ENCODE measurements around the gene ADAM33. TPM values are rescaled to one million over a fixed set of nuclear protein-coding genes. Genes with fewer than 3 reads are reported as not detected.

The ADAM33 gene
- total and polyA plus RNA-seq, 2 of the 13 experiments (the other 11 are each of a cell fraction or from before 2014, with no cell fraction given): not detected

DNA sequence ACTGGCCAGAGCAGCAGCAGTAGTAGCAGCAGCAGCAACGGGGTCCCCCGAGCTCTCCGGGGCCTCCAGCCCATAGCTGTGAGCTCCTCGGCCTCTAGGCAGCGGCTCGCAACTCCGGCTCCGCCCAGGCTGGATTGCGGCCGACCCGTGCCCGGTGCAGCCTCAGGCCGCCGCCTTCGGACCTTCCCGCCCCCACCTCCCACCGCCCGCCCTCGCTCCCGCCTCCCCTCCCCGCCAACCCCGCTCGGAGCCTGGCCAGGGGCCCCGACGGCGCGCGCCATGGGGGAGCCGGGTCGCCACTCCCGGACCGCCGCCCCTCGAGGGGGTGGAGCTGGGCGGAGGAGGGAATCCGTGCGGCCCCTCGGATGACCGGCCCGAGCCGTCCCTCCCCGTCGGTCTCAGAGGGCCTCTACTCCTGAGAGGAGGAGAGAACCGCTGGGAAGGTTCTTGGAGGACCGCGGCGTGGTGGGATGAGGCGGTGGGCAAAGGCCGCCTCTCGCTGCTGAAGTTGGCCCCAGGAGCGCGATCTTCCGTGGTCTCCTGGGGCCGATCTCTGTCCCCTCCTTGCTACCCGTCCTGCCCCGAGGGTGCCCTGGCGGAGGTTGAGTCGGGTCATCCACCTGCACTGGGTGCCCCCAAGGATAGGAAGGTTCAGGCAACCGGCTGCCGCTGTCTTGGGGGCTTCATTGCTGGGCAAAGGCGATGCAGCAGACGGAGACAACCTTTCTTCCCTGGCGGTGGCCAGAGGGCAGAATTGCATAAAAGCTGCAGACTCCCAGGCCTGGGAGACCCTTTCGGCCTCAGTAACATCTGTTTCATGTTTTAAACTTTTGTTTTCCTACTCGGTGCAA is at the start of gene ADAM33 (continued):
- TF ChIP-seq ZNF333 (CRISPR knock-in tag; IDR thresholded peaks at IDR 0.05; ENCODE audit: borderline replicate concordance) (no peak), BCL3 (CRISPR knock-in tag; IDR thresholded peaks at IDR 0.05) (no peak), SRY (CRISPR knock-in tag; IDR thresholded peaks at IDR 0.05) (no peak), KDM2A (CRISPR knock-in tag; IDR thresholded peaks at IDR 0.05; ENCODE audit: borderline replicate concordance, low read depth) (0 out of 2 replicates have a peak, but pooled peaks have one; percentile 8), MIER3 (CRISPR knock-in tag; IDR thresholded peaks at IDR 0.05; ENCODE audit: borderline replicate concordance) (no peak), ZNF761 (CRISPR knock-in tag; conservative IDR thresholded peaks at IDR 0.05) (no peak), ZNF383 (CRISPR knock-in tag; IDR thresholded peaks at IDR 0.05; ENCODE audit: borderline replicate concordance) (no peak), IRF9 (CRISPR knock-in tag; IDR thresholded peaks at IDR 0.05; ENCODE audit: borderline replicate concordance) (peak; percentile 32; the same call in 1 of the 2 replicates), ZFAT (CRISPR knock-in tag; conservative IDR thresholded peaks at IDR 0.05) (no peak), MXD1 (CRISPR knock-in tag; IDR thresholded peaks at IDR 0.05) (0 out of 2 replicates have a peak, but pooled peaks have one; percentile 26), ZFP82 (CRISPR knock-in tag; IDR thresholded peaks at IDR 0.05; ENCODE audit: borderline replicate concordance) (no peak), MXD4 (CRISPR knock-in tag; IDR thresholded peaks at IDR 0.05) (no peak), ATAD3A (CRISPR knock-in tag; IDR thresholded peaks at IDR 0.05) (no peak), AGO1 (IDR thresholded peaks at IDR 0.05; ENCODE audit: low read depth, low read length, poor library complexity, severe bottlenecking) (no peak), MTF2 (CRISPR knock-in tag; IDR thresholded peaks at IDR 0.05; ENCODE audit: borderline replicate concordance) (peak; percentile 59; the same call in 1 of the 2 replicates), KLF12 (CRISPR knock-in tag; IDR thresholded peaks at IDR 0.05; ENCODE audit: borderline replicate concordance) (no peak), ZBTB38 (CRISPR knock-in tag; IDR thresholded peaks at IDR 0.05) (0 out of 2 replicates have a peak, but pooled peaks have one; percentile 24), ZNF597 (CRISPR knock-in tag; IDR thresholded peaks at IDR 0.05) (no peak)
- TF ChIP-seq, protein P1, sequence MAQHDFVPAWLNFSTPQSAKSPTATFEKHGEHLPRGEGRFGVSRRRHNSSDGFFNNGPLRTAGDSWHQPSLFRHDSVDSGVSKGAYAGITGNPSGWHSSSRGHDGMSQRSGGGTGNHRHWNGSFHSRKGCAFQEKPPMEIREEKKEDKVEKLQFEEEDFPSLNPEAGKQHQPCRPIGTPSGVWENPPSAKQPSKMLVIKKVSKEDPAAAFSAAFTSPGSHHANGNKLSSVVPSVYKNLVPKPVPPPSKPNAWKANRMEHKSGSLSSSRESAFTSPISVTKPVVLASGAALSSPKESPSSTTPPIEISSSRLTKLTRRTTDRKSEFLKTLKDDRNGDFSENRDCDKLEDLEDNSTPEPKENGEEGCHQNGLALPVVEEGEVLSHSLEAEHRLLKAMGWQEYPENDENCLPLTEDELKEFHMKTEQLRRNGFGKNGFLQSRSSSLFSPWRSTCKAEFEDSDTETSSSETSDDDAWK (CRISPR knock-in tag; IDR thresholded peaks at IDR 0.05): no peak
- TF ChIP-seq, protein P2, sequence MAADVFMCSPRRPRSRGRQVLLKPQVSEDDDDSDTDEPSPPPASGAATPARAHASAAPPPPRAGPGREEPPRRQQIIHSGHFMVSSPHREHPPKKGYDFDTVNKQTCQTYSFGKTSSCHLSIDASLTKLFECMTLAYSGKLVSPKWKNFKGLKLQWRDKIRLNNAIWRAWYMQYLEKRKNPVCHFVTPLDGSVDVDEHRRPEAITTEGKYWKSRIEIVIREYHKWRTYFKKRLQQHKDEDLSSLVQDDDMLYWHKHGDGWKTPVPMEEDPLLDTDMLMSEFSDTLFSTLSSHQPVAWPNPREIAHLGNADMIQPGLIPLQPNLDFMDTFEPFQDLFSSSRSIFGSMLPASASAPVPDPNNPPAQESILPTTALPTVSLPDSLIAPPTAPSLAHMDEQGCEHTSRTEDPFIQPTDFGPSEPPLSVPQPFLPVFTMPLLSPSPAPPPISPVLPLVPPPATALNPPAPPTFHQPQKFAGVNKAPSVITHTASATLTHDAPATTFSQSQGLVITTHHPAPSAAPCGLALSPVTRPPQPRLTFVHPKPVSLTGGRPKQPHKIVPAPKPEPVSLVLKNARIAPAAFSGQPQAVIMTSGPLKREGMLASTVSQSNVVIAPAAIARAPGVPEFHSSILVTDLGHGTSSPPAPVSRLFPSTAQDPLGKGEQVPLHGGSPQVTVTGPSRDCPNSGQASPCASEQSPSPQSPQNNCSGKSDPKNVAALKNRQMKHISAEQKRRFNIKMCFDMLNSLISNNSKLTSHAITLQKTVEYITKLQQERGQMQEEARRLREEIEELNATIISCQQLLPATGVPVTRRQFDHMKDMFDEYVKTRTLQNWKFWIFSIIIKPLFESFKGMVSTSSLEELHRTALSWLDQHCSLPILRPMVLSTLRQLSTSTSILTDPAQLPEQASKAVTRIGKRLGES (CRISPR knock-in tag; IDR thresholded peaks at IDR 0.05; ENCODE audit: borderline replicate concordance): no peak
